Kasumi-1 (cell line): Measurements from ENCODE around the gene MTHFSD.

Experiments
- DNase-seq, 2 experiments: peaks; one replicate each; lab custom pipeline; 2025; lab: John Stamatoyannopoulos, UW

The MTHFSD gene

GRCh38 chr16:86502856-86503748 is 51.9 kb downstream of the MTHFSD start:
- DNase-seq, result no peak

- no peak for DNase-seq
Measured at GRCh38 chr16:86501989-86502855, 52.8 kb downstream of the MTHFSD start.

- DNase-seq, result no peak
Measured at GRCh38 chr16:86500708-86501510, 54.1 kb downstream of the MTHFSD start.

GRCh38 chr16:86499889-86500707 is 54.9 kb downstream of the MTHFSD start:
- DNase-seq, result no peak

- no peak for DNase-seq
Measured at GRCh38 chr16:86499440-86499786, 55.6 kb downstream of the MTHFSD start.

- DNase-seq, result no peak
Measured at GRCh38 chr16:86498671-86499439, 56.2 kb downstream of the MTHFSD start.

- no peak for DNase-seq
Measured at GRCh38 chr16:86498155-86498670, 56.8 kb downstream of the MTHFSD start.

GRCh38 chr16:86497551-86498021 is 57.4 kb downstream of the MTHFSD start:
- DNase-seq, result no peak

- DNase-seq, result no peak
Measured at GRCh38 chr16:86496929-86497461, 58.0 kb downstream of the MTHFSD start.

GRCh38 chr16:86496262-86496928 is 58.6 kb downstream of the MTHFSD start:
- no peak for DNase-seq

GRCh38 chr16:86495756-86496261 is 59.2 kb downstream of the MTHFSD start:
- DNase-seq, result no peak

- DNase-seq, result no peak
Measured at GRCh38 chr16:86495357-86495701, 59.7 kb downstream of the MTHFSD start.

- no peak for DNase-seq
Measured at GRCh38 chr16:86494565-86495356, 60.3 kb downstream of the MTHFSD start.

- no peak for DNase-seq
Measured at GRCh38 chr16:86494039-86494564, 60.9 kb downstream of the MTHFSD start.

GRCh38 chr16:86492961-86493629 is 61.9 kb downstream of the MTHFSD start:
- no peak for DNase-seq

- DNase-seq, result no peak
Measured at GRCh38 chr16:86492267-86492960, 62.6 kb downstream of the MTHFSD start.

GRCh38 chr16:86491640-86492023 is 63.4 kb downstream of the MTHFSD start:
- DNase-seq, result no peak
